Erythroblast (primary cell): Measurements from ENCODE around the gene AGBL4.

Source experiments
- GATA1 ChIP-seq: IDR thresholded peaks from 2 replicates; pipeline ENCODE4 v1.6.1; 2011; ENCODE audit warnings: low read depth, mild to moderate bottlenecking, control low read depth, low read length, moderate library complexity
- POLR2A ChIP-seq: IDR thresholded peaks from 2 replicates; pipeline ENCODE4 v1.6.1; 2011; ENCODE audit warnings: mild to moderate bottlenecking, low read length

- no peak for TF ChIP-seq POLR2A
- TF ChIP-seq GATA1 = no peak
Observed at GRCh38 chr1:48555271-48555670, 1468.5 kb downstream of the AGBL4 start.
